Midbrain (tissue), 1 donor: ENCODE results near the gene EFEMP2.
"Not testable (repeated sequence)": the region's sequence is repeated elsewhere in the genome, so short reads cannot be mapped to it uniquely, and the experiment has no call there.

Experiments
- DNase-seq: peaks from one replicate; lab custom pipeline; 2025; lab: John Stamatoyannopoulos, UW

EFEMP2 gene

GRCh38 chr11:65854852-65855837 is 17.5 kb downstream of the EFEMP2 start:
- no peak for DNase-seq

GRCh38 chr11:65854161-65854592 is 18.4 kb downstream of the EFEMP2 start:
- DNase-seq, result no peak

DNA sequence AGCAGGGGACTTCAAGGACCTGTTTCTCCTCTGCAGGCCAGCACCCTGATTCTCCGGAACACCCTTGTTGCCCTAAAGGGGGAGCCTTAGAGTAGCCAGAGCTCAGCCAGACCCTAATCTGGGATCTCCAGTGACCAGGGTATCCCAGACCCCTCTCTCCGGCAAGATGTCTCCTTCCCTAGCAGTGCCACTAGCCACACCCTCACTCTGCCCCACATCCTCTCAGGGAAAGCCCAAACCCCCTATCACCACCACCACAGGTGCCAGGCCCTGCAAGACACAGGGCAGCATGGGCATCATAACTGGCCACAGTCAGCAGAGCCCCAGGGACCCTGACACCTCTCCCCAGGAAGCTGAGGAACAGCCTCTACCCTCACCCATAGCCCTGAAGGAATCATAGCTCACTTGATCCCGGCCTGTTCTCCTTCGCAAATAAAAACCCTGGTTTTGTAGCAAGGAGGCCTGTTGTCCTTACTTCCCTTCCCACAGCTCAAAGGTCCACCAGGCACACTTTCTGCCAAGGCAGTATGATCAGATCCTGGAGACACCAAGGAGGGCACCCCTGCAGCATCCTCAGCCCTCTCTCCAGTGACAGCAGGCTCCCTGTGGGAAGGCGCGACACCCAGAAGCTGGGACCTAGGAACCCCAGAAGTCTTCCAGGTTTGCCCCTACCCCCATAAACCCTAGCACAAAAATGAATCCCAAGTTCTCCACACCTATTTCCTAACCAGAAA is 19.2 kb downstream of the EFEMP2 start:
- DNase-seq, result no peak

DNA sequence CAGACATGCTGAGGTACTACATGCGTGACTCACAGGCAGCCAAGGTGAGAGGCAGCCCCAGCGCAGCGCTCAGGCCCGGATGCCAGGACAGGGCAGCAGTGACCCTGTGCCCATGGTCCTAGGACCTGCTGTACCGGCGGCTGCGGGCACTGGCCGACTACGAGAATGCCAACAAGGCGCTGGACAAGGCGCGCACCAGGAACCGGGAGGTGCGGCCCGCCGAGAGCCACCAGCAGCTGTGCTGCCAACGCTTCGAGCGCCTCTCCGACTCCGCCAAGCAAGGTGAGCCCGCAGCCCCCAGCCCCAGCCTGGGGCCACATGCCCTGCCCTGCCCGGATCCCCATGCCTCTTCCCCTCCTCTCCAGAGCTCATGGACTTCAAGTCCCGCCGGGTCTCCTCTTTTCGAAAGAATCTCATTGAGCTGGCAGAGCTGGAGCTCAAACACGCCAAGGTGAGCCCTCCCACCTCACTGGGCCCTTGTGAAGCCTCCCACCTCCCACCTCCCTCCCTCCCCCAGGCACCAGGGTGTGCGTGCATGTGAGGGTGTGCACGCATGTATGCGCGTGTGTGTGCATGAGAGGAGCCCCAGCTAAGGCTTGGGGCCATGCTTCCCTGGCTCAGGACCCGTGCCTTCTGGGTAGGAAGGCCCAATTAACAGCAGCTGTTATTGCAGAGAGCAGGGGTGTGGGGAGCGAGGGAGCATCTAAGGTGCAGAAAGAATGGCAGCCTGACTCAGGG is 19.9 kb downstream of the EFEMP2 start:
- no peak for DNase-seq

DNA sequence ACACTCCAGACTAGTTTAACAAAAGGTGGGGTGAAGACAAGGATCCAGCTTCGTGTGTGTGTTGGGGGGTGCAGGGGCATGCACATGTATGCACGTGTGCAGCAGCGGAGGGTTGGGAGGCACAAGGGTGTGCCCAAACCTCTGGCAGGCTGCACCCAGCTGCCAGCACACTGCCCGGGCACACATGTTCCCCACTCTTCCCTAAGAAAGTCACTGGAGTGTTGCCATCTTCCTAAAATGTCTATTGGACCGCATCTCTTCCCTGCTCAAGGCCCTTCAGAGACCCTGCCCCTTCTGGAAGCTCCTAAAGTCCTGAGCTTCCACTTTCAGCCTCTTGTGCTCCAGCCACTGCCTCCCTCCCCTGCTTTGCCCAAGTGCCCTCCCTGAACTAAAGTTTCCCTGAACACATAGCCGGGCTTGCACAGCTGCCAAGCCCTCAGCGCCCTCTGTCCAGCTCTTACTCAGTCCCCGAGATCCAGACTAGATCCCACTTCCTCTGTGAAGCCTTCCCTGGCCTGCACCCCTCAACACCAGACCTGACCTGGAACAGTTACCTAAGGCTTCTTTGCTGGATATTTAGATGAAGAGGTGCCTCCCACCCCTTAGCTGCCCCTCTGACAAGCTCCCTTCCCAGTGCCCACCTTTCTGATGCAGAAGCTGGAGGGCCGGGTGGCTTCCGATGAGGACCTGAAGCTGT is 20.6 kb downstream of the EFEMP2 start:
- no peak for DNase-seq

- DNase-seq, result no peak
Observed at GRCh38 chr11:65851083-65851579, 21.5 kb downstream of the EFEMP2 start.

- DNase-seq, result no peak
Observed at GRCh38 chr11:65850217-65851082, 22.1 kb downstream of the EFEMP2 start.

DNA sequence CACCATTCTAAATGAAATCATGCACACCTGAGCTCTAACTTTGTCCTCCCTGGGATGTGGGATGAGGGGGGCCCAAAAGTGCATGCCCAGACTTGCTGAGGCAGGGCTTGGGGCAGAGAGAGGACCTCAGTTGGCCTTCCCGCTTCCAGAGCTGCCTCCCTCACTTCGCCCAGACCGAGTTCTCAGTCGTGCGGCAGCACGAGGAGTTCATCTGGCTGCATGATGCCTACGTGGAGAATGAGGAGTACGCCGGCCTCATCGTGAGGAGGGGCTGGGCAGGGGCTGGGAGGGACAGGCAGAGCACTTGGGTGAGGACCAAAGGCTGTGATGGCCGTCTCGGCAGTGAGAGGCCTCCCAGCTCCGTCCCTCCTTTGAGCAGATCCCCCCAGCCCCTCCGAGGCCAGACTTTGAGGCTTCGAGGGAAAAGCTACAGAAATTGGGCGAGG is 22.8 kb downstream of the EFEMP2 start:
- DNase-seq, result no peak

DNA sequence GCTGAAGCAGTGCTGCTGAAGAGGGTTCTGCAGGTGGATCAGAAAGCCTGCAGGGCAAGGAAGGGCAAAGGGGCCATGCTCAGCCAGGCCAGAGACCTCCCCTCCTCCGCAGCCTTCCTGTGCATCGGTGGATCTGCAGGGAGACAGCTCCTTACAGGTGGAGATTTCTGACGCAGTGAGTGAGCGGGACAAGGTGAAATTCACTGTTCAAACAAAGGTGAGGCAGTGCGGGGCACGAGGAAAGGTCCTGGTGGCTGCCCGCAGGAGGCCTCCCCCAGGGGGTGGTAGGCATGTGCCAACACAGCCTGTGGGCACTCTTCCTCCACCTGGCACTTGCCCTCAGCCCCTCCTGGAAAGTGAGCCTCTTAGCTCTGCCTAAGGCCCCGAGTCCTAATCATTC is 23.2 kb downstream of the EFEMP2 start:
- no peak for DNase-seq

- not testable (repeated sequence) for DNase-seq
Observed at GRCh38 chr11:65848693-65849092, 23.9 kb downstream of the EFEMP2 start.

- DNase-seq, result no peak
Observed at GRCh38 chr11:65847746-65848145, 24.9 kb downstream of the EFEMP2 start.

DNA sequence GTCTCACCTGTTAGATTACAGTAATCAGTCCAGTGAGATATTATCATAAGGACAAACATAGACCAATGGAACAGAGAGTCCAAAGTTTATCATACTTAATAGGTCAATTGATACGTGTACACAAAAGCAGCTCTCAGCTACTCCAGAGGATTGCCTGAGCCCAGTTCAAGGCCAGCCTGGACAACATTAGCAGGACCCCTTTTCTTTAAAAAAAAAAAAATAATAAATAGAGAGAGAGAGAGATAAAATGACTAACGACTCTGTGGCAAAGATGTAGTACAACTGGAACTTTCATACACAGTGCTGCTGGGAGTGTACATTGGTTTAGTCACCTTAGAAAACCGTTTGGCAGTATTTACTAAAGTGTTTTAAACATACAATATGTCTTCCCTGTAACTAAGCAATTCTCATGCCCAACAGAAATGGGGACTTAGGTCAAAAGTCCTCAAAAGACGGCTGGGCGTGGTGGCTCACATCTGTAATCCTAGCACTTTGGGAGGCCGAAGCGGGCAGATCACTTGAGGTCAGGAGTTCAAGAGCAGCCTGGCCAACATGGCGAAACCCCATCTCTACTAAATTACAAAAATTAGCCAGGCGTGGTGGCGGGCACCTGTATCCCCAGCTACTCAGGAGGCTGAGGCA is 28.2 kb downstream of the EFEMP2 start:
- DNase-seq, result no peak

GRCh38 chr11:65843811-65844210 is 28.8 kb downstream of the EFEMP2 start:
- DNase-seq, result no peak

GRCh38 chr11:65842144-65842543 is 30.5 kb downstream of the EFEMP2 start:
- DNase-seq, result no peak

DNA sequence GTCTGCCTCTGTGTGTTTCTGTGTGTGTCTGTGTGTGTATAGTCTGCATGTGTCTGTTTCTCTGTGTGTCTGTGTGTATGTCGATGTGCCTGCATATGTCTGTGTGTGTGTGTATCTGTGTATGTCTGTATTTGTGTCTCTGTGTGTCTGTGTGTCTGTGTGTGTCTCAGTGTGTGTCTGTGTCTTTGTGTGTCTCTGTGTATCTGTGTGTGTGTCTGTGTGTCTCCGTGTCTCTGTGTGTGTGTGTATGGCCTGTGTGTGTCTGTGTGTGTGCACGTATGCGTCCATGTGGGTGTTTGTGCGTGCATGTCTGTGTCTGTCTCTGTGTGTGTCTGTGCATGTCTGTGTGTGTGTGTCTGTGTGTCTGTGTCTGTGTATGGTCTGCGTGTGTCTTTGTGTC is 38.4 kb downstream of the EFEMP2 start:
- DNase-seq, result no peak

DNA sequence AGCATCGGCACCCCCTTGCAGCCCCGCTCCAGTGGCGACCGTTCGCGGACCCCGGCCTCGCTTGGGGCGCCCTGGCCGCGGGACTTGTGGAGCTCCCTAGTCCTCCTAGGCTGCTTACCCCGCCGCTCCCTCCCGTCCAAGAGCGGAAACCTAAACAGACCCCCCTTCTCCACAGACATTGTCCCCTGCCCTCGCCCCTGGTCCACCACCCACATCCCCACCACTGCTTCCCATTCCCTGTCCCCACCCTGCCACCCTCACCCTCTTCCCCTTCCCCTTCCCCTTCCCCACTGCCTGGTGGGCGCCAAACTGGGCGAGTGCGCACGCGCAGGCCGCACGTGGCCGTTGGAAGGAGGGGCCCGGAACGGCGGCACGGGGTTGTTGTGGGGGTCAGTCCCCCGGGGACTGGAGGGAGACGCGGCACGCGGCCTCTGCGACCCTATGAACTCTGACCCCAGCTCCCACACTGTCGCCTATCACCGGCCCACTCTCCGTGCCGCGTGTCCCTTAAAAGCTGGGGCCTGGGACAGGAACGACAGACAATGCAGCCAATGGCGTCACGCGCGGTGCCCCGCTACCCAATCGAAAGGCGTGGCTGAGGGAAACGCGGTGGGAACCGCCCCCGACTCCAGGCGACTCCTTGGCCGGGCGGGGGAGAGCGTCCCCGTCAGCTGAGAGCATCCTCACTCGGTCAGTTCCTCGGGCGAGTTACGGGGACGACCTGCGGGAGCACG is 39.1 kb downstream of the EFEMP2 start, which contains the start of gene SNX32:
Gene SNX32, plus strand, starts transcription at position 667 of the 734 bp plus-strand sequence. CDS start 103 bp downstream, outside the sequence.
- peak; percentile 95 for DNase-seq

GRCh38 chr11:65832231-65832630 is 40.4 kb downstream of the EFEMP2 start:
- DNase-seq, result not testable (repeated sequence)

GRCh38 chr11:65829459-65829858 is 43.1 kb downstream of the EFEMP2 start:
- DNase-seq, result no peak
